HEK293 (cell line): ENCODE results near the gene LY86.

Experiments
- CTCF ChIA-PET: fragments of 350-600 bp; formaldehyde crosslinking; extraction: SDS; loops from one replicate; lab custom pipeline; 2021; ENCODE audit warnings: antibody characterized with exemption; lab: Yijun Ruan, JAX
- POLR2A ChIA-PET: fragments of 300-600 bp; formaldehyde crosslinking; extraction: SDS; loops from one replicate; lab custom pipeline; 2020; ENCODE audit warnings: antibody characterized with exemption, inconsistent platforms; lab: Yijun Ruan, JAX
- H3K27ac ChIP-seq: fragments of 200-500 bp; sonication (Bioruptor generic); 2 replicates; pipeline ENCODE4 v1.5.1; 2014; ENCODE audit warnings: low read depth, low read length, control low read depth, inconsistent platforms; ENCODE audit errors: extremely low read depth
- H3K36me3 ChIP-seq, 2 experiments: fragments of 200-500 bp in 1 of 2; sonication (Bioruptor generic) in 1 of 2; 1 replicate in 1 of 2; 2 replicates in 1 of 2; pipeline ENCODE4 v1.5.1; 2014 to 2017; ENCODE audit warnings: inconsistent platforms in 2 of 2, low read length in 2 of 2; ENCODE audit not compliant: control insufficient read depth in 2 of 2, insufficient read depth in 1 of 2
- H3K4me1 ChIP-seq: fragments of 200-500 bp; sonication (Bioruptor generic); 2 replicates; pipeline ENCODE4 v1.5.1; 2014; ENCODE audit warnings: mild to moderate bottlenecking, low read length, inconsistent platforms; ENCODE audit not compliant: control insufficient read depth, insufficient read depth
- H3K4me3 ChIP-seq: 2 replicates; pipeline ENCODE4 v1.5.1; 2011; ENCODE audit warnings: low read depth, mild to moderate bottlenecking, control low read depth, low read length, moderate library complexity
- H3K9me3 ChIP-seq: fragments of 200-500 bp; sonication (Bioruptor generic); 2 replicates; pipeline ENCODE4 v1.5.1; 2014; ENCODE audit warnings: low read depth, low read length, inconsistent platforms; ENCODE audit not compliant: control insufficient read depth, insufficient read depth
- FEZF1 ChIP-seq: fragments of 450-650 bp; formaldehyde crosslinking; IDR thresholded peaks from 2 replicates; pipeline ENCODE4 v1.5.1; 2016; ENCODE audit warnings: missing biosample characterization, missing genetic modification characterization
- GFI1B ChIP-seq: fragments of 450-650 bp; formaldehyde crosslinking; IDR thresholded peaks from 2 replicates; pipeline ENCODE4 v1.5.1; 2016; ENCODE audit warnings: missing biosample characterization, missing genetic modification characterization
- KLF1 ChIP-seq: fragments of 450-650 bp; formaldehyde crosslinking; IDR thresholded peaks from 2 replicates; pipeline ENCODE4 v1.5.1; 2016; ENCODE audit warnings: missing biosample characterization, missing genetic modification characterization
- REPIN1 ChIP-seq: fragments of 450-650 bp; formaldehyde crosslinking; IDR thresholded peaks from 2 replicates; pipeline ENCODE4 v1.5.1; 2017; ENCODE audit warnings: missing biosample characterization, missing genetic modification characterization, low read depth
- ZFP41 ChIP-seq: fragments of 450-650 bp; formaldehyde crosslinking; IDR thresholded peaks from 2 replicates; pipeline ENCODE4 v1.5.1; 2016; ENCODE audit warnings: missing biosample characterization, missing genetic modification characterization, borderline replicate concordance
- ZNF335 ChIP-seq: fragments of 450-650 bp; formaldehyde crosslinking; conservative IDR thresholded peaks from 2 replicates; pipeline ENCODE4 v1.5.1; 2016; ENCODE audit warnings: missing biosample characterization, missing genetic modification characterization
- ZNF37A ChIP-seq: fragments of 450-650 bp; IDR thresholded peaks from 2 replicates; pipeline ENCODE4 v1.5.1; 2018; ENCODE audit warnings: missing biosample characterization, missing genetic modification characterization
- ZNF423 ChIP-seq: fragments of 450-650 bp; formaldehyde crosslinking; IDR thresholded peaks from 2 replicates; pipeline ENCODE4 v1.5.1; 2016; ENCODE audit warnings: missing biosample characterization, missing genetic modification characterization
- ZNF529 ChIP-seq: fragments of 450-650 bp; formaldehyde crosslinking; IDR thresholded peaks from 2 replicates; pipeline ENCODE4 v1.5.1; 2017; ENCODE audit warnings: missing genetic modification characterization, missing biosample characterization; ENCODE audit not compliant: insufficient replicate concordance
- ZNF544 ChIP-seq: fragments of 450-650 bp; formaldehyde crosslinking; IDR thresholded peaks from 2 replicates; pipeline ENCODE4 v1.5.0; 2017; ENCODE audit warnings: missing biosample characterization, missing genetic modification characterization
- ZNF549 ChIP-seq: fragments of 450-650 bp; IDR thresholded peaks from 2 replicates; pipeline ENCODE4 v1.5.1; 2018; ENCODE audit warnings: missing biosample characterization, missing genetic modification characterization, mild to moderate bottlenecking, inconsistent platforms, moderate library complexity
- ZNF776 ChIP-seq: fragments of 450-650 bp; formaldehyde crosslinking; IDR thresholded peaks from 2 replicates; pipeline ENCODE4 v1.5.0; 2017; ENCODE audit warnings: missing biosample characterization, missing genetic modification characterization, borderline replicate concordance
- ZSCAN30 ChIP-seq: fragments of 450-650 bp; IDR thresholded peaks from 2 replicates; pipeline ENCODE4 v1.5.1; 2018; ENCODE audit warnings: missing biosample characterization, mild to moderate bottlenecking, missing genetic modification characterization, moderate library complexity
- TF ChIP-seq, protein P1 (sequence below): fragments of 450-650 bp; formaldehyde crosslinking; IDR thresholded peaks from 2 replicates; pipeline ENCODE4 v1.5.1; 2016; ENCODE audit warnings: missing biosample characterization, missing genetic modification characterization
- TF ChIP-seq, protein P2 (sequence below): fragments of 450-650 bp; formaldehyde crosslinking; IDR thresholded peaks from 2 replicates; pipeline ENCODE4 v1.5.1; 2017; ENCODE audit warnings: missing biosample characterization, missing genetic modification characterization
- TF ChIP-seq, protein P3 (sequence below): sonication (generic); formaldehyde crosslinking; IDR thresholded peaks from 2 replicates; pipeline ENCODE4 v1.8.1; 2022; ENCODE audit warnings: mild to moderate bottlenecking, moderate library complexity, missing genetic modification reagents
- TF ChIP-seq, protein P4 (sequence below): fragments of 450-650 bp; formaldehyde crosslinking; IDR thresholded peaks from 2 replicates; pipeline ENCODE4 v1.5.1; 2017; ENCODE audit warnings: missing biosample characterization, missing genetic modification characterization

The LY86 gene

DNA sequence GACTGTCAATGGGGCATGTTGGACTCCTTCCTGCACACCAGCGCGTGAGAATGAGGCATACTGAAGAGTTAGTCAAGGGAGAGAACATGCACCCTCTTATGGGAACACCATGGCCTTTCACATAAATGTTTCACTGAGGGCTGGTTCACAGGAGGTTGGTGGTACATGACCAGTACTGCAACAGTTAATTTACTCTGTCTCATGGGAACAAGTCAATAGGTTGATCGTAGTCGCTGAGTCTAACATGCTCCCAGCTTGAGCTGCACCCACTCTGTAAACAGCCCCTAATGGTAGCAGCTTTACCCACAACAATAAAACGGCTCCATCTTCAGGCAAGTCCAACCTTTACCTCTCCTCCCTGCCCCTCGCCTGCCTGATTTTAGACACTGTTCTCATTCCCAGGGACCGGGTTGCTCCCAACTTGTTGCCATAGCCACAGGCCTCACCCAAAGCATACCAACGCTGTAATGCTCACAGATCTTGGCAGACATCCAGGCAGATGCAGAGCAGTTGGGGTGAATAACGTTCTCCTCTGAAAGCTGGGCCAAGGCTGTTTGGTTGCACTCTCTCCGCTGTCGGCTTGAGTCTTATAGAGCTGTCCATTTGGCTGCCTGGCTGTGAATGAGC, 111.3 kb downstream of the LY86 start (continued):
- TF ChIP-seq ZNF423 (tag by site-specific recombination) (no peak), ZFP41 (tag by site-specific recombination) (no peak), ZNF549 (tag by site-specific recombination) (no peak), FEZF1 (peak; percentile 91), ZNF529 (no peak), GFI1B (no peak), ZNF37A (tag by site-specific recombination) (no peak), ZNF776 (tag by site-specific recombination) (no peak)
- TF ChIP-seq, protein P1, sequence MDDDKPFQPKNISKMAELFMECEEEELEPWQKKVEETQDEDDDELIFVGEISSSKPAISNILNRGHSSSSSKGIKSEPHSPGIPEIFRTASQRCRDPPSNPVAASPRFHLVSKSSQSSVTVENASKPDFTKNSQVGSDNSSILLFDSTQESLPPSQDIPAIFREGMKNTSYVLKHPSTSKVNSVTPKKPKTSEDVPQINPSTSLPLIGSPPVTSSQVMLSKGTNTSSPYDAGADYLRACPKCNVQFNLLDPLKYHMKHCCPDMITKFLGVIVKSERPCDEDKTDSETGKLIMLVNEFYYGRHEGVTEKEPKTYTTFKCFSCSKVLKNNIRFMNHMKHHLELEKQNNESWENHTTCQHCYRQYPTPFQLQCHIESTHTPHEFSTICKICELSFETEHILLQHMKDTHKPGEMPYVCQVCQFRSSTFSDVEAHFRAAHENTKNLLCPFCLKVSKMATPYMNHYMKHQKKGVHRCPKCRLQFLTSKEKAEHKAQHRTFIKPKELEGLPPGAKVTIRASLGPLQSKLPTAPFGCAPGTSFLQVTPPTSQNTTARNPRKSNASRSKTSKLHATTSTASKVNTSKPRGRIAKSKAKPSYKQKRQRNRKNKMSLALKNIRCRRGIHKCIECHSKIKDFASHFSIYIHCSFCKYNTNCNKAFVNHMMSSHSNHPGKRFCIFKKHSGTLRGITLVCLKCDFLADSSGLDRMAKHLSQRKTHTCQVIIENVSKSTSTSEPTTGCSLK (tag by site-specific recombination): no peak
- TF ChIP-seq, protein P2, sequence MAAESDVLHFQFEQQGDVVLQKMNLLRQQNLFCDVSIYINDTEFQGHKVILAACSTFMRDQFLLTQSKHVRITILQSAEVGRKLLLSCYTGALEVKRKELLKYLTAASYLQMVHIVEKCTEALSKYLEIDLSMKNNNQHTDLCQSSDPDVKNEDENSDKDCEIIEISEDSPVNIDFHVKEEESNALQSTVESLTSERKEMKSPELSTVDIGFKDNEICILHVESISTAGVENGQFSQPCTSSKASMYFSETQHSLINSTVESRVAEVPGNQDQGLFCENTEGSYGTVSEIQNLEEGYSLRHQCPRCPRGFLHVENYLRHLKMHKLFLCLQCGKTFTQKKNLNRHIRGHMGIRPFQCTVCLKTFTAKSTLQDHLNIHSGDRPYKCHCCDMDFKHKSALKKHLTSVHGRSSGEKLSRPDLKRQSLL: no peak
- TF ChIP-seq, protein P3, sequence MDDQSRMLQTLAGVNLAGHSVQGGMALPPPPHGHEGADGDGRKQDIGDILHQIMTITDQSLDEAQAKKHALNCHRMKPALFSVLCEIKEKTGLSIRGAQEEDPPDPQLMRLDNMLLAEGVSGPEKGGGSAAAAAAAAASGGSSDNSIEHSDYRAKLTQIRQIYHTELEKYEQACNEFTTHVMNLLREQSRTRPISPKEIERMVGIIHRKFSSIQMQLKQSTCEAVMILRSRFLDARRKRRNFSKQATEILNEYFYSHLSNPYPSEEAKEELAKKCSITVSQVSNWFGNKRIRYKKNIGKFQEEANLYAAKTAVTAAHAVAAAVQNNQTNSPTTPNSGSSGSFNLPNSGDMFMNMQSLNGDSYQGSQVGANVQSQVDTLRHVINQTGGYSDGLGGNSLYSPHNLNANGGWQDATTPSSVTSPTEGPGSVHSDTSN (CRISPR knock-in tag): no peak
- TF ChIP-seq, all 188 proteins: peak for 15

DNA sequence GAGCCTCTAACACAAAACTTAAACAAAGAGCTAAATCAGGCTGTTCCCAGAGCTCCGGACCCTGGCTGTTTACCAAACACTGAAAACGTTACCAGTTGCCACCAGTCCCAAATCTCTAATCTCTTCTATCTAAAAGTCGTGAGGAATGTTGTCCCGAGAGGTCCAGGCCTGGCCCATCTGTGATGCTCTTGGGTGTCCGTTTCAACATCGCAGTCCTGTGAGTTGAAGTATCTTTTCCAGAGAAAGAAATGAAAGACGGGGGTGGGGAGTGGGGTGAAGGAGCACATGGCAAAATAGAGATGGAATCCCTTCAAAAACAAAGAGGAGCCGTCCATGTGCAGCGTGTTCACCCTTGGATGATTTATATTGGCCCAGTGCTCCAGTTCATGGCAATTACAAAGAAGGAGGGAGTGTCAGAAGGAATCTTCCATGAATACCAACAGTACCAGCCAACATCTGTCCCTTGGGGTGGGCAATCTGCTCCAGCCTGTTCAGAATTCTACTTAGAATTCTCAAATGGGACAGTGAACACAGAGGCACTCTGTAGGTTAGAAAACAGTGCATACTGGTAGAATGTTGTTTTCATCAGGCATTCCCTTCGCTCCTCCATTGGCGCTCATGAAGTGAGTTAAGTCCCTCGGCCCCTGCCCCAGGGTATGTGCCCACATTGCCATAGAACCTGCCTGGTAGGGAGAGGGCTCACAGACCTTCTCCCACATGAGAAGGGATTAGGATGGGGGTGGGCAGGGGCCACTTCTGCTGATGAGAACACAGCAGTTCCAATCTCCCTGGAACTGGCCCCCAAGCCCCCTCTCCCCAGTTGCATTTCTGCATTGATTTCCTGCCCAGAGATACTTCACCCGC, 112.1 kb downstream of the LY86 start:
- CTCF ChIA-PET: interaction anchor here (0.6 to 3.2 kb wide), 7 partner anchors 8 to 582 kb away, joined by 3 to 15 read pairs (median 3); no protein-coding TSS in a partner anchor
- Histone ChIP-seq H3K9me3 (no peaks in the 10 kb centered on the region), H3K4me1 (peaks cover 5% of the 10 kb centered on the region), H3K4me3 (no peak overlapping the region), H3K36me3 (no peaks in the 10 kb centered on the region), H3K27ac (no peak overlapping the region)
- POLR2A ChIA-PET: no interaction called here
- TF ChIP-seq ZSCAN30 (tag by site-specific recombination) (no peak), ZNF544 (tag by site-specific recombination) (no peak), ZNF335 (tag by site-specific recombination) (0 out of 2 replicates have a peak, but pooled peaks have one; percentile 29)

DNA sequence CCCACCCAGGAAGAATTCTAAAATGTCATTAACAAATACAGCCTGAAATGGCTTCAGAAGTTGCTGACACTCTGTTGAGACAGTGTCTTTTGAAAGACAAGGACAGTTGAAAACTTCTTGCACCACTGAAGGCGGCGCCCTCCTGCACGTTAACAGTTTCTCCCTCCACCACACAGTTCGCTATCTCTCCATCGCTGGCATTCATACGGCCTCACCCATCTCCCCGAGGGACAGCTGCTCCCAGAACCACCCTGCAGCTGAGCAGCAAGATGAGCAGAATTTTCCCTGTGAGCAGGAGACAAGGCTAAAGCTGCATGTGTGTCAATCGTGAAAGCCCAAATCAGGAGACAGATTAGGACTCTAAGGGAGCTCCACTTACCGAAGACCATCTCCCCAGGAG, 113.3 kb downstream of the LY86 start:
- Histone ChIP-seq H3K4me3 (no peak overlapping the region), H3K36me3 (no peaks in the 10 kb centered on the region), H3K4me1 (peaks cover 5% of the 10 kb centered on the region), H3K9me3 (no peaks in the 10 kb centered on the region), H3K27ac (no peak overlapping the region)
- ChIA-PET CTCF (interaction anchor here (2.0 kb wide), 1 partner anchor 24 kb away, joined by 7 read pairs; no protein-coding TSS in a partner anchor), POLR2A (no interaction called here)
- TF ChIP-seq REPIN1 (tag by site-specific recombination) (no peak), ZNF423 (tag by site-specific recombination) (no peak), KLF1 (tag by site-specific recombination) (peak; percentile 48; the same call in 1 of the 2 replicates)
- TF ChIP-seq, protein P4, sequence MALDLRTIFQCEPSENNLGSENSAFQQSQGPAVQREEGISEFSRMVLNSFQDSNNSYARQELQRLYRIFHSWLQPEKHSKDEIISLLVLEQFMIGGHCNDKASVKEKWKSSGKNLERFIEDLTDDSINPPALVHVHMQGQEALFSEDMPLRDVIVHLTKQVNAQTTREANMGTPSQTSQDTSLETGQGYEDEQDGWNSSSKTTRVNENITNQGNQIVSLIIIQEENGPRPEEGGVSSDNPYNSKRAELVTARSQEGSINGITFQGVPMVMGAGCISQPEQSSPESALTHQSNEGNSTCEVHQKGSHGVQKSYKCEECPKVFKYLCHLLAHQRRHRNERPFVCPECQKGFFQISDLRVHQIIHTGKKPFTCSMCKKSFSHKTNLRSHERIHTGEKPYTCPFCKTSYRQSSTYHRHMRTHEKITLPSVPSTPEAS (tag by site-specific recombination): no peak
